C4-2B (cell line): ENCODE results near the gene LBHD1.

ENCODE experiments used
- CTCF ChIP-seq: fragments of 450-650 bp; conservative IDR thresholded peaks from 2 replicates; pipeline ENCODE4 v1.5.1; 2017; ENCODE audit warnings: mild to moderate bottlenecking
- ZFX ChIP-seq: fragments of 450-650 bp; IDR thresholded peaks from 2 replicates; pipeline ENCODE4 v1.6.1; 2017

GRCh38 chr11:62677156-62677555, 5.1 kb upstream of the LBHD1 start:
- TF ChIP-seq CTCF (no peak), ZFX (no peak)
